ENCODE results near the gene SRSF9. TPM values are rescaled to one million over a fixed set of nuclear protein-coding genes. Genes with fewer than 3 reads are reported as not detected.

SRSF9 gene
- total RNA-seq, 2 experiments from 2014 or later, result 124 TPM

- no peaks in the 10 kb centered on the region for H3K27me3 Mint-ChIP-seq
- H3K27ac Mint-ChIP-seq, result no peak overlapping the region
Measured at GRCh38 chr12:120412421-120412820, 57.1 kb downstream of the SRSF9 start.

More at GRCh38 chr12:120412421-120412820, 57.1 kb downstream of the SRSF9 start:
- CTCF ChIA-PET, result no interaction called here
- Histone ChIP-seq H3K9me3 (ENCODE audit: control insufficient read depth in 1 of 2, insufficient read depth in 1 of 2, low read length in 2 of 2) (no peaks in the 10 kb centered on the region), H3K36me3 (ENCODE audit: insufficient read depth, low read length) (no peaks in the 10 kb centered on the region), H3K27ac (ENCODE audit: low read depth in 1 of 2, low read length in 2 of 2) (no peak overlapping the region), H3K4me1 (ENCODE audit: insufficient read depth, low read length) (no peaks in the 10 kb centered on the region), H3K4me3 (ENCODE audit: low read length) (no peak overlapping the region), H3K27me3 (ENCODE audit: control insufficient read depth in 1 of 2, insufficient read depth in 2 of 2, low read length in 2 of 2) (no peaks in the 10 kb centered on the region)
- Mint-ChIP-seq H3K4me3 (no peak overlapping the region), H3K9me3 (no peaks in the 10 kb centered on the region), H3K36me3 (ENCODE audit: low read depth) (no peaks in the 10 kb centered on the region), H3K4me1 (ENCODE audit: low read depth) (no peaks in the 10 kb centered on the region)
- intact Hi-C loops (cut with DNase I, micrococcal nuclease), result no loop called here
- ATAC-seq (ENCODE audit: poor library complexity), result no peak
- POLR2A ChIA-PET, result no interaction called here
- no peak for TF ChIP-seq CTCF (IDR thresholded peaks at IDR 0.05)
- no peak for DNase-seq

Other genes starting within 250 kb of the SRSF9 start
- gene PXN, start 204.0 kb downstream of the SRSF9 start, total RNA-seq, result 100 to 1,000 TPM; 229 to 230 TPM
- 1,000 to 10,000 TPM; 8,097 to 9,671 TPM for gene RNU4-2, start 177.8 kb downstream of the SRSF9 start, total RNA-seq
- gene RNU4-1, start 176.5 kb downstream of the SRSF9 start, total RNA-seq, result 1,000 to 10,000 TPM in 1 of 2 experiments, 100 to 1,000 TPM in 1; 913 to 1,035 TPM
- gene SIRT4, start 167.4 kb downstream of the SRSF9 start, total RNA-seq, result under 1 TPM in 1 of 2 experiments, not detected in 1; 0.59 TPM
- gene PLA2G1B, start 142.0 kb downstream of the SRSF9 start, total RNA-seq, result not detected
- gene MSI1, start 100.6 kb downstream of the SRSF9 start, total RNA-seq, result not detected
- gene COX6A1, start 31.6 kb downstream of the SRSF9 start, total RNA-seq, result 100 to 1,000 TPM; 112 to 116 TPM
- 10 to 100 TPM; 33.0 to 34.3 TPM for gene TRIAP1, start 23.4 kb downstream of the SRSF9 start, total RNA-seq
- gene GATC, start 23.3 kb downstream of the SRSF9 start, total RNA-seq, result 10 to 100 TPM; 18.6 to 19.4 TPM
- 10 to 100 TPM; 23.6 to 24.5 TPM for gene DYNLL1, start 26.4 kb upstream of the SRSF9 start, total RNA-seq
- 1 to 10 TPM; 6.9 to 7.1 TPM for gene COQ5, start 59.4 kb upstream of the SRSF9 start, total RNA-seq
- 100 to 1,000 TPM; 441 to 446 TPM for gene RNF10, start 64.6 kb upstream of the SRSF9 start, total RNA-seq
- 10 to 100 TPM; 17.9 to 22.0 TPM for gene POP5, start 111.7 kb upstream of the SRSF9 start, total RNA-seq
- gene CABP1, start 170.9 kb upstream of the SRSF9 start, total RNA-seq, result under 1 TPM in 1 of 2 experiments, not detected in 1; 0.11 TPM
- gene MLEC, start 217.4 kb upstream of the SRSF9 start, total RNA-seq, result 10 to 100 TPM; 20.7 to 22.1 TPM
- gene UNC119B, start 240.7 kb upstream of the SRSF9 start, total RNA-seq, result 10 to 100 TPM; 10.7 TPM